Activated naive CD4-positive, alpha-beta T cell (primary cell): Measurements from ENCODE around the gene FAM227B.
"Not testable (repeated sequence)": the region's sequence is repeated elsewhere in the genome, so short reads cannot be mapped to it uniquely, and the experiment has no call there.

Experiments used
- DNase-seq, 4 experiments: peaks; one replicate each; lab custom pipeline; 2025; lab: John Stamatoyannopoulos, UW

Gene FAM227B

GRCh38 chr15:49620658-49621368 is at the start of gene FAM227B, which contains the start of gene DTWD1:
FAM227B (minus strand) TSS chr15:49620818; CDS start chr15:49615171, 5,647 bp downstream.
DTWD1 (plus strand) TSS chr15:49621048; CDS start chr15:49625168, 4,120 bp downstream.
- DNase-seq: peak; percentile 76 to 91 (median 82)

- no peak for DNase-seq
Observed at GRCh38 chr15:49669288-49669687, 48.7 kb upstream of the FAM227B start.

- DNase-seq: not testable (repeated sequence)
Observed at GRCh38 chr15:49666486-49666885, 45.9 kb upstream of the FAM227B start.

- DNase-seq: no peak
Observed at GRCh38 chr15:49664716-49665115, 44.1 kb upstream of the FAM227B start.

GRCh38 chr15:49656734-49657133 is 36.1 kb upstream of the FAM227B start:
- DNase-seq: no peak

- no peak for DNase-seq
Observed at GRCh38 chr15:49652922-49653321, 32.3 kb upstream of the FAM227B start.

GRCh38 chr15:49650676-49651075 is 30.1 kb upstream of the FAM227B start:
- no peak for DNase-seq

- no peak for DNase-seq
Observed at GRCh38 chr15:49649987-49650386, 29.4 kb upstream of the FAM227B start.

GRCh38 chr15:49646891-49647290 is 26.3 kb upstream of the FAM227B start:
- DNase-seq: no peak

- no peak for DNase-seq
Observed at GRCh38 chr15:49645941-49646340, 25.3 kb upstream of the FAM227B start.

GRCh38 chr15:49645277-49645676 is 24.7 kb upstream of the FAM227B start:
- DNase-seq: no peak

GRCh38 chr15:49644364-49644794 is 23.8 kb upstream of the FAM227B start:
- DNase-seq: no peak

- no peak for DNase-seq
Observed at GRCh38 chr15:49637857-49638256, 17.2 kb upstream of the FAM227B start.

GRCh38 chr15:49628379-49628778 is 7.8 kb upstream of the FAM227B start:
- no peak for DNase-seq

- DNase-seq: no peak
Observed at GRCh38 chr15:49627407-49627877, 6.8 kb upstream of the FAM227B start.

GRCh38 chr15:49625460-49626036 is 4.9 kb upstream of the FAM227B start:
- DNase-seq: no peak

GRCh38 chr15:49624056-49624455 is 3.4 kb upstream of the FAM227B start:
- no peak for DNase-seq

- no peak for DNase-seq
Observed at GRCh38 chr15:49622561-49622960, 1.9 kb upstream of the FAM227B start.

- DNase-seq: no peak
Observed at GRCh38 chr15:49621887-49622286, 1.3 kb upstream of the FAM227B start.

- no peak for DNase-seq
Observed at GRCh38 chr15:49621401-49621811, 788 bp upstream of the FAM227B start.

GRCh38 chr15:49620199-49620598 is 419 bp downstream of the FAM227B start:
- DNase-seq: no peak

GRCh38 chr15:49619226-49619625 is 1.4 kb downstream of the FAM227B start:
- DNase-seq: no peak

- DNase-seq: not testable (repeated sequence)
Observed at GRCh38 chr15:49612240-49612639, 8.4 kb downstream of the FAM227B start.
